Common myeloid progenitor, CD34-positive (primary cell): ENCODE measurements around the gene ZNF653.

ENCODE experiments used
- CTCF ChIA-PET: fragments of 350-600 bp; sonication (Branson Sonifier 250); formaldehyde crosslinking; loops from one replicate; lab custom pipeline; 2021; ENCODE audit warnings: antibody characterized with exemption; lab: Charles Lee
- POLR2A ChIA-PET: fragments of 350-600 bp; sonication (Branson Sonifier 250); formaldehyde crosslinking; loops from one replicate; lab custom pipeline; 2021; ENCODE audit warnings: antibody characterized with exemption; lab: Charles Lee
- DNase-seq, 3 donors: peaks; one replicate each; pipeline versions ENCODE4 v3.0.0 to v3.0.0-alpha.2; 2013
- H3K27ac ChIP-seq, 2 experiments: 1 replicate in 1 of 2; 2 replicates in 1 of 2; pipeline ENCODE4 v1.7.0; 2013; ENCODE audit warnings: inconsistent platforms in 2 of 2, low read length in 2 of 2, mild to moderate bottlenecking in 2 of 2, low read depth in 1 of 2, moderate library complexity in 1 of 2; ENCODE audit not compliant: severe bottlenecking in 2 of 2, insufficient read depth in 1 of 2, poor library complexity in 1 of 2
- H3K27me3 ChIP-seq, 5 experiments: replicated peaks in 2 of 5; 1 replicate in 3 of 5; 2 replicates in 2 of 5; pipeline versions ENCODE4 v1.6.1 to v1.7.0; 2013; ENCODE audit warnings: low read length in 4 of 5, mild to moderate bottlenecking in 2 of 5, moderate library complexity in 2 of 5, inconsistent platforms in 1 of 5; ENCODE audit not compliant: insufficient read depth in 5 of 5, control insufficient read depth in 4 of 5
- H3K36me3 ChIP-seq, 4 experiments: 1 replicate in 2 of 4; 2 replicates in 2 of 4; pipeline versions ENCODE4 v1.6.1 to v1.7.0; 2013; ENCODE audit warnings: low read length in 3 of 4, control low read depth in 1 of 4, mild to moderate bottlenecking in 1 of 4; ENCODE audit not compliant: control insufficient read depth in 4 of 4, insufficient read depth in 4 of 4
- H3K4me1 ChIP-seq, 4 experiments: 1 replicate in 3 of 4; 2 replicates in 1 of 4; pipeline versions ENCODE4 v1.6.1 to v1.7.1; 2013; ENCODE audit warnings: low read length in 3 of 4, mild to moderate bottlenecking in 3 of 4, control low read depth in 1 of 4, inconsistent platforms in 1 of 4, moderate library complexity in 1 of 4; ENCODE audit not compliant: control insufficient read depth in 4 of 4, insufficient read depth in 4 of 4; ENCODE audit errors: control extremely low read depth in 1 of 4
- H3K4me3 ChIP-seq, 7 experiments: 1 replicate in 4 of 7; 2 replicates in 3 of 7; pipeline versions ENCODE4 v1.5.1 to v1.7.0; 2013; ENCODE audit warnings: mild to moderate bottlenecking in 7 of 7, low read length in 6 of 7, moderate library complexity in 6 of 7, inconsistent platforms in 2 of 7, low read depth in 2 of 7, control low read depth in 1 of 7; ENCODE audit not compliant: insufficient read depth in 4 of 7, control insufficient read depth in 1 of 7; ENCODE audit errors: extremely low read depth in 1 of 7
- H3K9me3 ChIP-seq, 5 experiments: 1 replicate in 4 of 5; 2 replicates in 1 of 5; pipeline versions ENCODE4 v1.6.1 to v1.7.1; 2013; ENCODE audit warnings: low read length in 4 of 5, mild to moderate bottlenecking in 2 of 5, inconsistent platforms in 1 of 5, low read depth in 1 of 5, moderate library complexity in 1 of 5; ENCODE audit not compliant: control insufficient read depth in 4 of 5, insufficient read depth in 2 of 5; ENCODE audit errors: control extremely low read depth in 1 of 5
- WGBS: methylation state at CpG from one replicate; pipeline ENCODE4 v1.1.5; 2013; ENCODE audit not compliant: insufficient coverage; 5-methylcytosine and 5-hydroxymethylcytosine counted together

The ZNF653 gene

GRCh38 chr19:11504502-11505031, 1.1 kb downstream of the ZNF653 start:
- peaks cover 0 to 3% (median 0%) of the 10 kb centered on the region in 4 experiments for H3K36me3 ChIP-seq
- H3K4me3 ChIP-seq = peak overlapping the region in 6 of 7 experiments; percentile 59 to 89 (median 80)
- DNase-seq = no peak
- H3K4me1 ChIP-seq = peaks cover 0 to 16% (median 15%) of the 10 kb centered on the region in 4 experiments
- no peaks in the 10 kb centered on the region for H3K9me3 ChIP-seq
- WGBS = 73% methylated on average over 6 of the region's 7 CpGs
- H3K27me3 ChIP-seq = no peaks in the 10 kb centered on the region
- ChIA-PET CTCF (no interaction called here), POLR2A (no interaction called here)
- peak overlapping the region in 1 of 2 experiments; percentile 93 for H3K27ac ChIP-seq

- Histone ChIP-seq H3K27ac (no peak overlapping the region), H3K36me3 (peaks cover 0 to 11% (median 8%) of the 10 kb centered on the region in 4 experiments), H3K9me3 (no peaks in the 10 kb centered on the region), H3K27me3 (no peaks in the 10 kb centered on the region), H3K4me3 (no peak overlapping the region), H3K4me1 (peaks cover 0 to 6% (median 4%) of the 10 kb centered on the region in 4 experiments)
- DNase-seq = no peak
- POLR2A ChIA-PET = no interaction called here
- CTCF ChIA-PET = interaction anchor here (1.5 kb wide), 1 partner anchor 61 kb away, joined by 3 read pairs; no protein-coding TSS in a partner anchor
- WGBS = 90% methylated on average over 6 of the region's 7 CpGs
These were observed 5.7 kb downstream of the ZNF653 start for GRCh38 chr19:11499890-11500420.

- POLR2A ChIA-PET = no interaction called here
- no peak overlapping the region for H3K27ac ChIP-seq
- 99% methylated on average over 6 of the region's 6 CpGs for WGBS
These were observed 6.4 kb downstream of the ZNF653 start for GRCh38 chr19:11499220-11499726.

GRCh38 chr19:11496391-11497163, 9.1 kb downstream of the ZNF653 start:
- no peaks in the 10 kb centered on the region for H3K27me3 ChIP-seq
- POLR2A ChIA-PET = interaction anchor here (0.6 kb wide), 1 partner anchor 90 kb away, joined by 5 read pairs; no protein-coding TSS in a partner anchor
- no peak overlapping the region for H3K4me3 ChIP-seq
- H3K4me1 ChIP-seq = no peaks in the 10 kb centered on the region
- peaks cover 0 to 17% (median 9%) of the 10 kb centered on the region in 4 experiments for H3K36me3 ChIP-seq
- 84% methylated on average over 15 of the region's 17 CpGs for WGBS
- H3K27ac ChIP-seq = no peak overlapping the region
- CTCF ChIA-PET = interaction anchor here (1.1 to 1.7 kb wide), 5 partner anchors 14 to 119 kb away, joined by 3 to 5 read pairs (median 3); no protein-coding TSS in a partner anchor
- DNase-seq = peak; percentile 66 to 77 (median 72)
- H3K9me3 ChIP-seq = no peaks in the 10 kb centered on the region

More at GRCh38 chr19:11499220-11499726, 6.4 kb downstream of the ZNF653 start:
- Histone ChIP-seq H3K27me3 (no peaks in the 10 kb centered on the region), H3K36me3 (peaks cover 0 to 17% (median 11%) of the 10 kb centered on the region in 4 experiments), H3K4me3 (no peak overlapping the region), H3K4me1 (no peaks in the 10 kb centered on the region), H3K9me3 (no peaks in the 10 kb centered on the region)
- no peak for DNase-seq
- CTCF ChIA-PET = interaction anchor here (1.0 to 1.5 kb wide), 2 partner anchors 29 to 61 kb away, joined by 3 read pairs; no protein-coding TSS in a partner anchor

- DNase-seq = no peak
- WGBS = 98% methylated on average over 22 of the region's 22 CpGs
- Histone ChIP-seq H3K9me3 (no peaks in the 10 kb centered on the region), H3K4me1 (no peaks in the 10 kb centered on the region), H3K27me3 (no peaks in the 10 kb centered on the region), H3K27ac (no peak overlapping the region), H3K4me3 (no peak overlapping the region), H3K36me3 (peaks cover 0 to 17% (median 9%) of the 10 kb centered on the region in 4 experiments)
- ChIA-PET CTCF (interaction anchor here (1.3 to 1.7 kb wide), 4 partner anchors 13 to 118 kb away, joined by 3 to 5 read pairs (median 4); no protein-coding TSS in a partner anchor), POLR2A (no interaction called here)
These were observed 9.8 kb downstream of the ZNF653 start for GRCh38 chr19:11495885-11496284.

- no peak for DNase-seq
- no peaks in the 10 kb centered on the region for H3K4me1 ChIP-seq
- H3K36me3 ChIP-seq = peaks cover 0 to 20% (median 9%) of the 10 kb centered on the region in 4 experiments
- no peak overlapping the region for H3K4me3 ChIP-seq
- ChIA-PET CTCF (interaction anchor here (0.8 to 1.7 kb wide), 3 partner anchors 10 to 27 kb away, joined by 3 to 5 read pairs (median 4); no protein-coding TSS in a partner anchor), POLR2A (no interaction called here)
- WGBS = 99% methylated on average over 10 of the region's 10 CpGs
- H3K9me3 ChIP-seq = no peaks in the 10 kb centered on the region
- no peaks in the 10 kb centered on the region for H3K27me3 ChIP-seq
- H3K27ac ChIP-seq = no peak overlapping the region
These were observed 10.2 kb downstream of the ZNF653 start for GRCh38 chr19:11495481-11495880.
